ENCODE results near the gene OBSCN. TPM values are rescaled to one million over a fixed set of nuclear protein-coding genes. Genes with fewer than 3 reads are reported as not detected.

The OBSCN gene
- total and polyA plus RNA-seq, 2 donors (not counting 1 experiment from before 2014, with no cell fraction given) = 10.0 to 63.9 TPM

- peak within 1 kb of the TSS; percentile 64 to 88 (median 74) for H3K4me3 ChIP-seq (ENCODE audit: control extremely low read depth in 1 of 5, extremely low read depth in 1 of 5, insufficient read depth in 1 of 5, low read depth in 2 of 5, low read length in 4 of 5)
- ChIA-PET POLR2A (interaction anchor here (0.6 to 3.3 kb wide), 14 partner anchors 20 to 323 kb away, joined by 3 to 22 read pairs (median 4); partner anchors contain the start of genes ARF1, GUK1, MRPL55 and RNF187), CTCF (interaction anchor here (0.5 to 5.6 kb wide), 18 partner anchors 12 to 1615 kb away, joined by 3 to 73 read pairs (median 4); partner anchors contain the start of genes GUK1 and RNF187)
- intact Hi-C loops (cut with micrococcal nuclease) = loop anchor here (1.0 to 2.0 kb wide), 8 partner anchors 9 to 322 kb away; partner anchors contain the start of genes C1orf35, GUK1, MRPL55 and RNF187
- under 1% methylated on average over 89 of the region's 93 CpGs for WGBS (ENCODE audit: insufficient coverage)
- peak within 1 kb of the TSS; percentile 83 for H2AFZ ChIP-seq (ENCODE audit: insufficient read depth, low read depth, low read length, poor library complexity, severe bottlenecking)
- ATAC-seq (ENCODE audit: low read depth) (peak; percentile 84), DNase-seq (peak; percentile 100)
- H3K36me3 ChIP-seq (replicated peaks in 1 of 2; ENCODE audit: control extremely low read depth in 1 of 2, control insufficient read depth in 1 of 2, extremely low read depth in 1 of 2, insufficient read depth in 2 of 2, low read length in 1 of 2) = no peaks in the 10 kb centered on the region
- peaks cover 0 to 5% (median 0%) of the 10 kb centered on the region in 4 experiments for H3K27me3 ChIP-seq (replicated peaks in 1 of 4; ENCODE audit: control extremely low read depth in 1 of 4, control insufficient read depth in 3 of 4, insufficient read depth in 4 of 4, low read length in 3 of 4)
- peak within 1 kb of the TSS; percentile 95 to 98 for H3K27ac ChIP-seq (ENCODE audit: low read length in 2 of 2)
- H3K4me1 ChIP-seq (ENCODE audit: control insufficient read depth in 2 of 2, insufficient read depth in 2 of 2, low read length in 2 of 2) = peaks cover 14 to 26% of the 10 kb centered on the region in 2 donors
- no peaks in the 10 kb centered on the region for H3K9me3 ChIP-seq (ENCODE audit: control extremely low read depth in 1 of 3, control insufficient read depth in 2 of 3, insufficient read depth in 1 of 3, low read length in 2 of 3)
- H3K4me3 Mint-ChIP-seq = peak within 1 kb of the TSS; percentile 93
- H3K9me3 Mint-ChIP-seq (ENCODE audit: insufficient read depth) = no peaks in the 10 kb centered on the region
- H3K27me3 Mint-ChIP-seq = no peaks in the 10 kb centered on the region
- peaks cover 28% of the 10 kb centered on the region for H3K4me1 Mint-ChIP-seq
- TF ChIP-seq EZH2 (IDR thresholded peaks at IDR 0.05; ENCODE audit: borderline replicate concordance, insufficient read depth, low read depth, low read length, poor library complexity, severe bottlenecking) = no peak
- TF ChIP-seq CTCF (IDR thresholded peaks at IDR 0.05) = peak; percentile 73
- H4K20me1 ChIP-seq (ENCODE audit: control insufficient read depth, insufficient read depth, low read length, poor library complexity, severe bottlenecking) = no peaks in the 10 kb centered on the region
- peak within 1 kb of the TSS; percentile 98 for H3K4me2 ChIP-seq (replicated peaks; ENCODE audit: low read depth, low read length, poor library complexity, severe bottlenecking)
- peak within 1 kb of the TSS; percentile 99 for H3K27ac Mint-ChIP-seq
- H3K79me2 ChIP-seq (ENCODE audit: control insufficient read depth, insufficient read depth, low read length) = peaks cover 43% of the 10 kb centered on the region
- H3K9ac ChIP-seq (ENCODE audit: low read length) = peak within 1 kb of the TSS; percentile 91
Observed at GRCh38 chr1:228165372-228166169, 42.3 kb upstream of the OBSCN start, which contains the start of gene IBA57. IBA57 (plus strand) TSS chr1:228165804; CDS start chr1:228165817, 13 bp downstream.
